Naive thymus-derived CD4-positive, alpha-beta T cell (primary cell): Measurements from ENCODE around the gene TEAD2. TPM values are rescaled to one million over a fixed set of nuclear protein-coding genes. Genes with fewer than 3 reads are reported as not detected.
"Not testable (repeated sequence)": the region's sequence is repeated elsewhere in the genome, so short reads cannot be mapped to it uniquely, and the experiment has no call there.

Source experiments
- ATAC-seq: fragments of 150-1000 bp; cut with Tn5 transposase; 2 replicates; pipeline ENCODE4 v1.10.0; 2021; ENCODE audit warnings: mild to moderate bottlenecking, moderate library complexity
- CTCF ChIA-PET: fragments of 350-600 bp; sonication (Branson Sonifier 250); formaldehyde crosslinking; loops from one replicate; lab custom pipeline; 2021; ENCODE audit warnings: antibody characterized with exemption; lab: Charles Lee
- POLR2A ChIA-PET: fragments of 350-600 bp; sonication (Branson Sonifier 250); formaldehyde crosslinking; loops from one replicate; lab custom pipeline; 2021; ENCODE audit warnings: antibody characterized with exemption, inconsistent platforms; lab: Charles Lee
- DNase-seq, 9 donors: peaks; one replicate each; pipeline versions ENCODE4 v3.0.0 to v3.0.0-alpha.2; 2020 to 2022; ENCODE audit warnings: mixed read lengths in 1 of 9
- H3K27ac ChIP-seq: one replicate; pipeline ENCODE4 v1.7.0; 2013; ENCODE audit warnings: mild to moderate bottlenecking, low read depth, low read length, moderate library complexity
- H3K27me3 ChIP-seq, 2 donors: one replicate each; pipeline ENCODE4 v1.7.0; 2013; ENCODE audit warnings: low read length in 2 of 2, mild to moderate bottlenecking in 2 of 2, moderate library complexity in 2 of 2; ENCODE audit not compliant: control insufficient read depth in 2 of 2, insufficient read depth in 2 of 2
- H3K36me3 ChIP-seq, 3 experiments: 1 replicate in 2 of 3; 2 replicates in 1 of 3; pipeline ENCODE4 v1.7.0; 2013; ENCODE audit warnings: low read length in 3 of 3, mild to moderate bottlenecking in 3 of 3, moderate library complexity in 1 of 3; ENCODE audit not compliant: insufficient read depth in 3 of 3, control insufficient read depth in 2 of 3
- H3K4me1 ChIP-seq, 2 donors: one replicate each; pipeline ENCODE4 v1.7.0; 2013; ENCODE audit warnings: low read length in 2 of 2, mild to moderate bottlenecking in 2 of 2, moderate library complexity in 1 of 2; ENCODE audit not compliant: control insufficient read depth in 2 of 2, insufficient read depth in 2 of 2
- H3K4me3 ChIP-seq: 2 replicates; pipeline ENCODE4 v1.7.0; 2013; ENCODE audit warnings: mild to moderate bottlenecking, low read length
- H3K9me3 ChIP-seq, 3 experiments: 1 replicate in 2 of 3; 2 replicates in 1 of 3; pipeline ENCODE4 v1.7.0; 2013; ENCODE audit warnings: low read length in 3 of 3; ENCODE audit not compliant: control insufficient read depth in 2 of 3
- H3K27ac Mint-ChIP-seq, 9 donors: one replicate each; pipeline ENCODE4 v1.8.0; 2020 to 2022; ENCODE audit warnings: mixed read lengths in 9 of 9, mild to moderate bottlenecking in 8 of 9, moderate library complexity in 5 of 9, inconsistent platforms in 2 of 9
- H3K27me3 Mint-ChIP-seq, 5 donors: one replicate each; pipeline ENCODE4 v1.8.0; 2021 to 2022; ENCODE audit warnings: mixed read lengths in 5 of 5, mild to moderate bottlenecking in 1 of 5
- H3K36me3 Mint-ChIP-seq, 5 donors: one replicate each; pipeline ENCODE4 v1.8.0; 2020 to 2022; ENCODE audit warnings: mixed read lengths in 5 of 5, mild to moderate bottlenecking in 3 of 5, inconsistent platforms in 1 of 5
- H3K4me1 Mint-ChIP-seq, 7 donors: one replicate each; pipeline ENCODE4 v1.8.0; 2020 to 2022; ENCODE audit warnings: mixed read lengths in 7 of 7, mild to moderate bottlenecking in 3 of 7, inconsistent platforms in 1 of 7
- H3K4me3 Mint-ChIP-seq, 10 donors: one replicate each; pipeline ENCODE4 v1.8.0; 2020 to 2022; ENCODE audit warnings: mild to moderate bottlenecking in 10 of 10, mixed read lengths in 10 of 10, moderate library complexity in 6 of 10, inconsistent platforms in 2 of 10
- H3K9me3 Mint-ChIP-seq, 11 donors: one replicate each; pipeline ENCODE4 v1.8.0; 2020 to 2022; ENCODE audit warnings: mixed read lengths in 11 of 11, mild to moderate bottlenecking in 4 of 11, inconsistent platforms in 1 of 11, moderate library complexity in 1 of 11
- intact Hi-C, 2 donors: fragments of 100-400 bp; cut with micrococcal nuclease; formaldehyde crosslinking; loops; one replicate each; pipeline ENCODE4 v1.15.1; 2023
- polyA plus RNA-seq, 2 donors: library from polyadenylated mRNA; unstranded; fragments of 300-500 nt; fragmentation: Illumina TruSeq; gene quantifications; one replicate each; pipeline ENCODE4 v1.2.3, GENCODE V29; 2021
- total RNA-seq, 6 experiments: library from RNA in 5 of 6; stranded (reverse) in 5 of 6; gene quantifications; 1 replicate in 5 of 6; 2 replicates in 1 of 6; pipeline ENCODE4 v1.2.3 and lab custom pipeline; 2021 to 2026

TEAD2 gene
- total and polyA plus RNA-seq, 7 experiments from 2014 or later: 0.29 TPM; not detected in 6

DNA sequence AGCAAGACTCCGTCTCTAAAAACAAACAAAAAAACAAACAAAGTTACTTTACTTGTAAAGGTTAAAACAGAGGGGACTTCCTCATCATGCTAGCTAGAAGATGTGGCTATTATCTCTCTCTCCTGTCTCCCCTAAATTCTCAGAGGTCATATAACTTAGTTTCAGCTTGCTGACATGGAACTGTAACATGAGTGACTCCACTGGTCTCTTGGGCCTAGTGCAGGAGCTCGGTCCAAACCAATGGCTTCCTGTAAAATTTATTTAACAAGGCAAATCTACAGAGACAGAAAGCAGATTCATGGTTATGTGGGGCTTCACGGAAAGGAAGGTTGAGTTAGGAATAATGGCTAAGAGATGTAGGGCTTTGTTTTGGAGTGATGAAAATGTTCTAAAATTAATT, 16.3 kb upstream of the TEAD2 start:
- ATAC-seq (no peak), DNase-seq (no peak)
- no peak overlapping the region for H3K4me3 ChIP-seq
- H3K36me3 ChIP-seq: no peaks in the 10 kb centered on the region
- Mint-ChIP-seq H3K9me3 (peaks cover 0 to 13% (median 5%) of the 10 kb centered on the region in 11 donors), H3K4me1 (no peaks in the 10 kb centered on the region), H3K4me3 (no peak overlapping the region), H3K27me3 (peaks cover 10 to 17% (median 10%) of the 10 kb centered on the region in 5 donors), H3K27ac (no peak overlapping the region), H3K36me3 (peaks cover 0 to 8% (median 4%) of the 10 kb centered on the region in 5 donors)
- no peaks in the 10 kb centered on the region for H3K4me1 ChIP-seq
- H3K9me3 ChIP-seq: peaks cover 0 to 4% (median 0%) of the 10 kb centered on the region in 3 experiments
- ChIA-PET CTCF (no interaction called here), POLR2A (interaction anchor here (0.8 kb wide), 1 partner anchor 302 kb away, joined by 3 read pairs; no protein-coding TSS in a partner anchor)
- H3K27me3 ChIP-seq: no peaks in the 10 kb centered on the region
- no peak overlapping the region for H3K27ac ChIP-seq
- intact Hi-C loops: no loop called here

DNA sequence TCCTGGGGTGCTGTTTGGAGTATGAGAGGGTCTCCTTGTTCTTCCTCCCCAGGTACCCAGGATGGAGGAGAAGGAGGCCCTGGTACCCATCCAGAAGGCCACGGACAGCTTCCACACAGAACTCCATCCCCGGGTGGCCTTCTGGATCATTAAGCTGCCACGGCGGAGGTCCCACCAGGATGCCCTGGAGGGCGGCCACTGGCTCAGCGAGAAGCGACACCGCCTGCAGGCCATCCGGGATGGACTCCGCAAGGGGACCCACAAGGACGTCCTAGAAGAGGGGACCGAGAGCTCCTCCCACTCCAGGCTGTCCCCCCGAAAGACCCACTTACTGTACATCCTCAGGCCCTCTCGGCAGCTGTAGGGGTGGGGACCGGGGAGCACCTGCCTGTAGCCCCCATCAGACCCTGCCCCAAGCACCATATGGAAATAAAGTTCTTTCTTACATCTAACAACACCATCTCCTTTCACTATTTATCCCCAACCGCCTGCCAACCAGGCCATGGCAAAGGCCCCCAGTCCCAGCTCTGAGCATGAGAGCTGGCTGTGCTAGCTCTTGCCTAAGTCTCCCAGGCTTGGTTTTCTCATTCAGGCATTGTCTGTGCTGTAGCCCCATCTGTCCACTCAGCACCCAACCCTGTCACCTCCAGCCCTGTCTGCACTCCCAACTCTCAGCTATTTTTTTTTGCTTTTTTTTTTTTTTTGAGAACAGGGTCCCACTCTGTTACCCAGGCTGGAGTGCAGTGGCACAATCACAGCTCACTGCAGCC, 12.6 kb upstream of the TEAD2 start:
- H3K4me3 ChIP-seq: no peak overlapping the region
- H3K27ac ChIP-seq: no peak overlapping the region
- no peaks in the 10 kb centered on the region for H3K36me3 ChIP-seq
- H3K27me3 ChIP-seq: no peaks in the 10 kb centered on the region
- H3K9me3 ChIP-seq: no peaks in the 10 kb centered on the region
- ATAC-seq: no peak
- no peaks in the 10 kb centered on the region for H3K4me1 ChIP-seq
- no peak overlapping the region for H3K4me3 Mint-ChIP-seq
- peaks cover 0 to 12% (median 0%) of the 10 kb centered on the region in 11 donors for H3K9me3 Mint-ChIP-seq
- intact Hi-C loops: no loop called here
- no peak for DNase-seq
- H3K36me3 Mint-ChIP-seq: peaks cover 0 to 2% (median 0%) of the 10 kb centered on the region in 5 donors
- POLR2A ChIA-PET: interaction anchor here (0.5 to 0.6 kb wide), 2 partner anchors 73 to 162 kb away, joined by 3 to 4 read pairs; no protein-coding TSS in a partner anchor
- H3K4me1 Mint-ChIP-seq: no peaks in the 10 kb centered on the region
- H3K27ac Mint-ChIP-seq: no peak overlapping the region
- H3K27me3 Mint-ChIP-seq: peaks cover 5 to 13% (median 6%) of the 10 kb centered on the region in 5 donors
- CTCF ChIA-PET: interaction anchor here (0.8 kb wide), 1 partner anchor 148 kb away, joined by 3 read pairs; no protein-coding TSS in a partner anchor

DNA sequence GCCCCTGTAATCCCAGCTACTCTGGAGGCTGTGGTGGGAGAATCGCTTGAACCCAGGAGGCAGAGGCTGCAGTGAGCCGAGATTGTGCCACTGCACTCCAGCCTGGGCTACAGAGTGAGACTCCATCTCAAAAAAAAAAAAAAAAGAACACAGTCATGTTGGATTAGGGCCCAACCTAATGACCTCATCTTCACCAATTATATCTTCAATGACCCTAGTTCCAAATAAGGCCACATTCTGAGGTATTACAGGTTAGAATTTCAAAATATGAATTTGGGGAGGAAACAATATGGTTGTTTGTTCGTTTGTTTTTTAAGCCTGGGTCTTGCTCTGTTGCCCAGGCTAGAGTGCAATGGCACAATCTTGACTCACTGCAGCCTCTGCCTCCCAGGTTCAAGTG, 11.0 kb upstream of the TEAD2 start:
- H3K4me3 Mint-ChIP-seq, ATAC-seq, H3K27me3 ChIP-seq, H3K4me3 ChIP-seq, H3K4me1 Mint-ChIP-seq, H3K4me1 ChIP-seq, POLR2A ChIA-PET, H3K36me3 Mint-ChIP-seq, intact Hi-C loops, H3K27ac Mint-ChIP-seq, H3K9me3 ChIP-seq, H3K36me3 ChIP-seq, H3K27ac ChIP-seq, DNase-seq: not testable (repeated sequence)
- H3K27me3 Mint-ChIP-seq: peaks cover 5 to 10% (median 8%) of the 10 kb centered on the region in 5 donors
- CTCF ChIA-PET: interaction anchor here (0.5 to 0.6 kb wide), 2 partner anchors 97 to 105 kb away, joined by 3 read pairs; no protein-coding TSS in a partner anchor
- H3K9me3 Mint-ChIP-seq: peaks cover 0 to 24% (median 8%) of the 10 kb centered on the region in 11 donors

DNA sequence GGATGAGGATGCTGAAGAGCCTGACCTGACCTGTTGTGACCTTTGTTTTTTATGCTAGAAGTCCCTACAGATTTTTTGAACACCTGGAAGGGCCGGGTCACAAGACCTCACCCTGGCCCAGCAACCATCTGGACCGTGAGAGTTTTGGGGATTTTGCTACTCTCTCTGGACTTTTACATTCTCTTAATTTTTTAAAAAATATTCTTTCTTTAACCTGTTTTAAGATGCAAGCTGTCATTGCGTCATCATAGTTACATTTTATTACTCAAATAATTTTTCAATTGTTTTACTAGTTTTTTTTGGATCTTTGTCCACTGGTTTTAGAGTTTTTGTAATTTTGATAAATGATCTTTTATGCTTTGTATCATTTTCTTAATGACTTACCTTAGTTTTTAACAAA, 9.0 kb upstream of the TEAD2 start:
- Histone ChIP-seq H3K4me3 (no peak overlapping the region), H3K27me3 (no peaks in the 10 kb centered on the region), H3K27ac (no peak overlapping the region), H3K9me3 (peaks cover 0 to 10% (median 5%) of the 10 kb centered on the region in 3 experiments), H3K36me3 (no peaks in the 10 kb centered on the region), H3K4me1 (no peaks in the 10 kb centered on the region)
- Mint-ChIP-seq H3K36me3 (peaks cover 0 to 8% (median 3%) of the 10 kb centered on the region in 5 donors), H3K9me3 (peaks cover 0 to 24% (median 8%) of the 10 kb centered on the region in 11 donors), H3K27me3 (peaks cover 3 to 12% (median 10%) of the 10 kb centered on the region in 5 donors), H3K27ac (no peak overlapping the region), H3K4me1 (no peaks in the 10 kb centered on the region), H3K4me3 (no peak overlapping the region)
- DNase-seq (no peak), ATAC-seq (no peak)
- ChIA-PET CTCF (no interaction called here), POLR2A (no interaction called here)
- intact Hi-C loops: no loop called here

DNA sequence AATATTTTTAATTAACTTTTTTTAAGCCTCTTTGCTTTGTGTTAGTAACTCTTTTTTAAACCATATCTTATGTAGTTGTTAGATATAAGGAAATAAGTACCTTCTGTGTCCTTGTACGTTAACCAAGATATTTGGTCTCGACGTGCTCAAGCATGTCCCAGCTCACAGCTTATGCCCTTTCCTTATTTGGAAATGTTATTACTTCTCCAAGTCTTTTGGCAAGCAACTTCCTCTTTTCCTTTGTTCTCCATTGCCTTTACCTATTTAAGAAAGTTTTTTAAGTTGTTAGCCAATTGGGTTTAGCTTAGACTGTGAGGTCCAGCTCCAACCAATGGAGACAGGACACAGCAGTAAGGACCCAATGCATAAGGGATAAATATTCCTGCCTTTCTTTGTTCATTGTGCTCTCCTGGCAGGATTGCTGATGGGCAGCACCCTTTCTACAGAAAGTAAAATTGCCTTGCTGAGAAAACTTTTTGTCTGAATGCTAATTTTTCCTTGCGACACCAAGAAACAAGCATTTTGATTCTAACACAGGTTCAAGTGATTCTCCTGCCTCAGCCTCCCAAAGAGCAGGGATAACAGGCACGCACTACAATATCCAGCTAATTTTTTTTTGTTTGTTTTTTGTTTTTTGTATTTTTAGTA, 6.6 kb upstream of the TEAD2 start:
- peaks cover 0 to 19% (median 7%) of the 10 kb centered on the region in 5 donors for H3K27me3 Mint-ChIP-seq
- H3K27ac Mint-ChIP-seq: no peak overlapping the region
- ChIA-PET POLR2A (no interaction called here), CTCF (interaction anchor here (0.7 kb wide), 1 partner anchor 23 kb away, joined by 3 read pairs; no protein-coding TSS in a partner anchor)
- Histone ChIP-seq H3K27me3 (peaks cover 0 to 8% of the 10 kb centered on the region in 2 donors), H3K36me3 (no peaks in the 10 kb centered on the region), H3K27ac (no peak overlapping the region), H3K4me1 (peaks cover under 1 to 5% of the 10 kb centered on the region in 2 donors), H3K4me3 (no peak overlapping the region), H3K9me3 (peaks cover 0 to 10% (median 5%) of the 10 kb centered on the region in 3 experiments)
- H3K36me3 Mint-ChIP-seq: peaks cover 0 to 8% (median 3%) of the 10 kb centered on the region in 5 donors
- H3K4me3 Mint-ChIP-seq: no peak overlapping the region
- no peak for ATAC-seq
- intact Hi-C loops: no loop called here
- peaks cover 0 to 24% (median 9%) of the 10 kb centered on the region in 11 donors for H3K9me3 Mint-ChIP-seq
- peaks cover 0 to 3% (median 0%) of the 10 kb centered on the region in 7 donors for H3K4me1 Mint-ChIP-seq
- no peak for DNase-seq

DNA sequence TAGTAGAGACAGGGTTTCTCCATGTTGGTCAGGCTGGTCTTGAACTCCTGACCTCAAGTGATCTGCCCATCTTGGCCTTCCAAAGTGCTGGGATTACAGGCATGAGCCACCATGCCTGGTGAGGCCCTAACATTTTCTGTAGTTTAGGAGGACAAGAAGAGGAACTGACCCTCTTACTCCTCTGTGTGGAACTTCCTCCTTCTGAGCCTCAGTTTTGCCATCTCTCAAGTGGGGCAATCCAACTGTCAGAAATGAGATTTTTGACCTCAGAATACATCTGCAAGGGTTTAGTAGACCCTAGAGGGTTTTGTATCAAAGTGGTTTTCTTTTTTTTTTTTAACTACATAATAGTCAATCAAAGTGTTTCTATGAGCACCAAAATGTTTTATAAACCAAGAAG, 3.9 kb upstream of the TEAD2 start:
- intact Hi-C loops: no loop called here
- H3K9me3 ChIP-seq: peaks cover 0 to 10% (median 5%) of the 10 kb centered on the region in 3 experiments
- ChIA-PET CTCF (interaction anchor here (0.6 kb wide), 1 partner anchor 58 kb away, joined by 3 read pairs; no protein-coding TSS in a partner anchor), POLR2A (interaction anchor here (0.7 kb wide), 1 partner anchor 387 kb away, joined by 3 read pairs; no protein-coding TSS in a partner anchor)
- Mint-ChIP-seq H3K36me3 (peaks cover 0 to 8% (median 3%) of the 10 kb centered on the region in 5 donors), H3K4me3 (no peak overlapping the region), H3K27me3 (peaks cover 0 to 20% (median 14%) of the 10 kb centered on the region in 5 donors), H3K9me3 (peaks cover 0 to 24% (median 9%) of the 10 kb centered on the region in 11 donors), H3K4me1 (peaks cover 0 to 12% (median 3%) of the 10 kb centered on the region in 7 donors), H3K27ac (peak overlapping the region in 1 of 9 donors; percentile 48)
- DNase-seq (no peak), ATAC-seq (no peak)
- no peak overlapping the region for H3K4me3 ChIP-seq
- H3K27ac ChIP-seq: no peak overlapping the region
- no peaks in the 10 kb centered on the region for H3K36me3 ChIP-seq
- peaks cover 11 to 28% of the 10 kb centered on the region in 2 donors for H3K4me1 ChIP-seq
- H3K27me3 ChIP-seq: peaks cover 5 to 18% of the 10 kb centered on the region in 2 donors
